Parathyroid adenoma (tissue), 2 donors: ENCODE data around the gene ZFP62.

ENCODE experiments used
- H2AFZ ChIP-seq: fragments of 300-600 bp; sonication (generic); one replicate; pipeline ENCODE4 v1.7.0; 2017; ENCODE audit warnings: antibody characterized with exemption, mild to moderate bottlenecking
- H3K27ac ChIP-seq: fragments of 300-600 bp; sonication (generic); one replicate; pipeline ENCODE4 v1.7.0; 2017
- H3K27me3 ChIP-seq: fragments of 300-600 bp; sonication (generic); one replicate; pipeline ENCODE4 v1.7.0; 2017; ENCODE audit warnings: low read length; ENCODE audit not compliant: control insufficient read depth, insufficient read depth
- H3K36me3 ChIP-seq: fragments of 300-600 bp; sonication (generic); one replicate; pipeline ENCODE4 v1.7.0; 2017; ENCODE audit warnings: low read length; ENCODE audit not compliant: control insufficient read depth, insufficient read depth
- H3K4me1 ChIP-seq: fragments of 300-600 bp; sonication (generic); one replicate; pipeline ENCODE4 v1.7.0; 2017; ENCODE audit warnings: control low read depth
- H3K4me2 ChIP-seq: fragments of 300-600 bp; sonication (generic); one replicate; pipeline ENCODE4 v1.7.0; 2017; ENCODE audit warnings: low read length
- H3K4me3 ChIP-seq: fragments of 300-600 bp; sonication (generic); one replicate; pipeline ENCODE4 v1.7.0; 2017; ENCODE audit warnings: low read depth, low read length
- H3K79me2 ChIP-seq: fragments of 300-600 bp; sonication (generic); one replicate; pipeline ENCODE4 v1.7.0; 2017; ENCODE audit warnings: control low read depth
- H3K9ac ChIP-seq: fragments of 300-600 bp; sonication (generic); one replicate; pipeline ENCODE4 v1.7.0; 2017; ENCODE audit warnings: mild to moderate bottlenecking
- H3K9me3 ChIP-seq: fragments of 300-600 bp; sonication (generic); one replicate; pipeline ENCODE4 v1.7.0; 2017; ENCODE audit warnings: low read length; ENCODE audit not compliant: control insufficient read depth
- TF ChIP-seq, protein P1 (sequence below): fragments of 300-600 bp; sonication (generic); IDR thresholded peaks from one replicate; pipeline ENCODE4 v1.7.0; 2017; ENCODE audit warnings: antibody characterized with exemption, mild to moderate bottlenecking
- donor health status: primary hyperparathyroidism.

ZFP62 gene

GRCh38 chr5:180844858-180845257, 16.2 kb downstream of the ZFP62 start:
- H3K4me1 ChIP-seq = no peaks in the 10 kb centered on the region
- H3K36me3 ChIP-seq = no peaks in the 10 kb centered on the region

GRCh38 chr5:180844432-180844831, 16.6 kb downstream of the ZFP62 start:
- Histone ChIP-seq H3K4me2 (no peak overlapping the region), H3K27ac (no peak overlapping the region), H3K36me3 (no peaks in the 10 kb centered on the region), H2AFZ (no peak overlapping the region), H3K27me3 (no peaks in the 10 kb centered on the region), H3K9me3 (no peaks in the 10 kb centered on the region), H3K4me1 (no peaks in the 10 kb centered on the region), H3K79me2 (no peaks in the 10 kb centered on the region), H3K9ac (no peak overlapping the region), H3K4me3 (no peak overlapping the region)
- TF ChIP-seq, protein P1, sequence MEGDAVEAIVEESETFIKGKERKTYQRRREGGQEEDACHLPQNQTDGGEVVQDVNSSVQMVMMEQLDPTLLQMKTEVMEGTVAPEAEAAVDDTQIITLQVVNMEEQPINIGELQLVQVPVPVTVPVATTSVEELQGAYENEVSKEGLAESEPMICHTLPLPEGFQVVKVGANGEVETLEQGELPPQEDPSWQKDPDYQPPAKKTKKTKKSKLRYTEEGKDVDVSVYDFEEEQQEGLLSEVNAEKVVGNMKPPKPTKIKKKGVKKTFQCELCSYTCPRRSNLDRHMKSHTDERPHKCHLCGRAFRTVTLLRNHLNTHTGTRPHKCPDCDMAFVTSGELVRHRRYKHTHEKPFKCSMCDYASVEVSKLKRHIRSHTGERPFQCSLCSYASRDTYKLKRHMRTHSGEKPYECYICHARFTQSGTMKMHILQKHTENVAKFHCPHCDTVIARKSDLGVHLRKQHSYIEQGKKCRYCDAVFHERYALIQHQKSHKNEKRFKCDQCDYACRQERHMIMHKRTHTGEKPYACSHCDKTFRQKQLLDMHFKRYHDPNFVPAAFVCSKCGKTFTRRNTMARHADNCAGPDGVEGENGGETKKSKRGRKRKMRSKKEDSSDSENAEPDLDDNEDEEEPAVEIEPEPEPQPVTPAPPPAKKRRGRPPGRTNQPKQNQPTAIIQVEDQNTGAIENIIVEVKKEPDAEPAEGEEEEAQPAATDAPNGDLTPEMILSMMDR = no peak

More at GRCh38 chr5:180844858-180845257, 16.2 kb downstream of the ZFP62 start:
- TF ChIP-seq, protein P1 = no peak
- Histone ChIP-seq H3K27ac (no peak overlapping the region), H3K4me2 (no peak overlapping the region), H3K4me3 (no peak overlapping the region), H3K9ac (no peak overlapping the region), H3K27me3 (no peaks in the 10 kb centered on the region), H3K9me3 (no peaks in the 10 kb centered on the region), H2AFZ (no peak overlapping the region), H3K79me2 (no peaks in the 10 kb centered on the region)

DNA sequence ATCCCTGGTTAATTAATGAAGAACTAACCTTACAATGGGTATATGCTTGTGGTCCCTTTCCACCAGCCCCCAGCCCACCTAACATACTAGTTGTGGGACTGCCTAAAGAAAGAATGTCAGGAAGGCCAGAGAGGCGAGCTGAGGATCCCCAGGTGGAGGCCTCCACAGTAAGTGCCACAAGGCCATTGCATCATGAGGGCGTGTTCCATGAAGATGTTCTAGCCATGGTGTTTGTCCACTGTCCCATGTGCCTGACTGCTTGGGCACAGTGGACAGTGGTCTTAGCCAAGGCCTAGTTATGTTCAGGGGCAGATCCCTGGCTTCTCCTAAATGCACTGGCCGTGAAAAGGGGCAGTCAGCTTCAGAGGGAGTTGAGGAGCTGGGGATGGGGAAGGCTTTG, 21.1 kb downstream of the ZFP62 start:
- Histone ChIP-seq H3K36me3 (no peaks in the 10 kb centered on the region), H2AFZ (no peak overlapping the region), H3K27ac (no peak overlapping the region), H3K4me3 (no peak overlapping the region), H3K9me3 (no peaks in the 10 kb centered on the region), H3K27me3 (no peaks in the 10 kb centered on the region), H3K79me2 (peaks cover 5% of the 10 kb centered on the region), H3K4me1 (no peaks in the 10 kb centered on the region), H3K4me2 (no peak overlapping the region), H3K9ac (no peak overlapping the region)
- TF ChIP-seq, protein P1 = no peak

DNA sequence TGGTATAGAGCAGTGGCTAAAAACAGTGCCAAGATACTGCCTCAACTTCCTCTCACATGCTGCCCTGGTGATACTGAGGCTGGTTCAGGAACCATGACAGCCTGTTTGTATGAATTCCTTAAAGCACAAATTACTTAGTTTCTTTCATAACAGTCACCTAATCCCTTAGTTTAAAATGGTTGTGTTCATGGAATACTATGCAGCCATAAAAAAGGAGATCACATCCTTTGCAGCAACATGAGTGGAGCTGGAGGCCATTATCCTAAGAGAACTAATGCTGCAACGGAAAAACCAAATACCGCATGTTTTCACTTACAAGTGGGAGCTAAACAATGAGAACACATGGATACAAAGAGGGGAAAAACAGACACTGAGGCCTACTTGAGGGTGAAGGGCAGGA, 21.8 kb downstream of the ZFP62 start:
- no peaks in the 10 kb centered on the region for H3K27me3 ChIP-seq
- H2AFZ ChIP-seq = no peak overlapping the region
- no peak overlapping the region for H3K4me2 ChIP-seq
- H3K9ac ChIP-seq = no peak overlapping the region
- no peak overlapping the region for H3K4me3 ChIP-seq
- TF ChIP-seq, protein P1 = no peak
- H3K27ac ChIP-seq = no peak overlapping the region
- H3K4me1 ChIP-seq = no peaks in the 10 kb centered on the region
- no peaks in the 10 kb centered on the region for H3K9me3 ChIP-seq
- H3K36me3 ChIP-seq = no peaks in the 10 kb centered on the region
- peaks cover 5% of the 10 kb centered on the region for H3K79me2 ChIP-seq

DNA sequence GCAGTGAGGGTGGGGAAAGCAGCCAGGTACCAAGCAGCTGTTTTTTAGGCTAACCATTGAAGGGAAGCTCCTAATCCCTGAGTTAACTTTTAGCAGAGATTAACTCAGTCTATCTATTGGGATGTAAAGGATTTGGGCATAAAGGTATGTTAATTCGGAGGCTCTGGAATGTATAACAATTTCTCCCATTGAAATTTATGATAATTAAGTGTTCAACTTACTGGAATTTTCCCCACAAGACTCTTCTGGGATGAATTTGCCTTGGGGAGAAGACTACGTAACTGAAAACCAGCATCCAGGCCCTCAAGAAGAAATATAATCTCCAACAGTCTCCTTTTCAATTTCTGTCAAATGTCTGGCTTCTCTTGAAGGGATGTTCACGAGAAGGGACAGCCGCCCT, 23.6 kb downstream of the ZFP62 start:
- Histone ChIP-seq H3K9me3 (no peaks in the 10 kb centered on the region), H3K4me3 (no peak overlapping the region), H3K27me3 (no peaks in the 10 kb centered on the region), H3K4me1 (peaks cover under 1% of the 10 kb centered on the region), H3K9ac (no peak overlapping the region), H3K4me2 (no peak overlapping the region), H2AFZ (no peak overlapping the region), H3K27ac (no peak overlapping the region), H3K36me3 (no peaks in the 10 kb centered on the region), H3K79me2 (peaks cover 18% of the 10 kb centered on the region)
- TF ChIP-seq, protein P1 = no peak
